ENCODE measurements around the gene PDE6G.

Gene PDE6G

GRCh38 chr17:81656118-81656743 lies at the start of gene PDE6G:
Gene PDE6G, minus strand, starts transcription at chr17:81656542. Its CDS starts 3,237 bp downstream, at chr17:81653305.
- no peak for DNase-seq

- DNase-seq, result no peak
Measured at GRCh38 chr17:81705518-81706231, 49.3 kb upstream of the PDE6G start.

- no peak for DNase-seq
Measured at GRCh38 chr17:81703747-81704654, 47.7 kb upstream of the PDE6G start.

GRCh38 chr17:81702934-81703746 lies 46.8 kb upstream of the PDE6G start, which contains the start of gene MRPL12:
Gene MRPL12, plus strand, starts transcription at chr17:81703367. Its CDS starts 135 bp downstream, at chr17:81703502.
- DNase-seq, result peak; percentile 31 to 96 (median 90)

- DNase-seq, result no peak
Measured at GRCh38 chr17:81701288-81702071, 45.1 kb upstream of the PDE6G start.

GRCh38 chr17:81700353-81701287 lies 44.3 kb upstream of the PDE6G start:
- DNase-seq, result no peak

- DNase-seq, result no peak
Measured at GRCh38 chr17:81697261-81698044, 41.1 kb upstream of the PDE6G start.

- no peak for DNase-seq
Measured at GRCh38 chr17:81696218-81696941, 40.0 kb upstream of the PDE6G start.

GRCh38 chr17:81695801-81696200 lies 39.5 kb upstream of the PDE6G start:
- DNase-seq, result no peak

- no peak for DNase-seq
Measured at GRCh38 chr17:81695211-81695610, 38.9 kb upstream of the PDE6G start.

GRCh38 chr17:81694810-81695209 lies 38.5 kb upstream of the PDE6G start:
- DNase-seq, result no peak

- no peak for DNase-seq
Measured at GRCh38 chr17:81693509-81694210, 37.3 kb upstream of the PDE6G start.

- DNase-seq, result no peak
Measured at GRCh38 chr17:81691608-81692007, 35.3 kb upstream of the PDE6G start.

GRCh38 chr17:81691196-81691595 lies 34.9 kb upstream of the PDE6G start:
- no peak for DNase-seq

GRCh38 chr17:81690549-81690948 lies 34.2 kb upstream of the PDE6G start:
- no peak for DNase-seq

GRCh38 chr17:81690066-81690465 lies 33.7 kb upstream of the PDE6G start:
- DNase-seq, result no peak

- DNase-seq, result no peak
Measured at GRCh38 chr17:81688616-81689015, 32.3 kb upstream of the PDE6G start.

Measured in anterior cingulate cortex (tissue), 58 donors.